Endothelial cell of umbilical vein (primary cell): Measurements from ENCODE around the gene MAP3K15.

Experiments used
- CTCF ChIP-seq, 2 donors: IDR thresholded peaks; 1 replicate in 1 of 2; 2 replicates in 1 of 2; pipeline ENCODE4 v1.5.1; 2011; ENCODE audit warnings: low read length in 2 of 2, mild to moderate bottlenecking in 2 of 2, moderate library complexity in 2 of 2, control low read depth in 1 of 2, inconsistent platforms in 1 of 2, low read depth in 1 of 2; ENCODE audit not compliant: insufficient read depth in 1 of 2; ENCODE audit errors: extremely low read depth in 1 of 2
- EZH2 ChIP-seq: IDR thresholded peaks from 2 replicates; pipeline ENCODE4 v1.6.1; 2012; ENCODE audit warnings: borderline replicate concordance, low read depth, mild to moderate bottlenecking, moderate library complexity, low read length, inconsistent platforms; ENCODE audit not compliant: severe bottlenecking
- MAX ChIP-seq: IDR thresholded peaks from 2 replicates; pipeline ENCODE4 v1.6.1; 2011; ENCODE audit not compliant: insufficient read depth, insufficient read length
- MYC ChIP-seq: IDR thresholded peaks from one replicate; pipeline ENCODE4 v1.6.1; 2011; ENCODE audit warnings: mild to moderate bottlenecking, low read depth, low read length
- POLR2AphosphoS5 ChIP-seq: IDR thresholded peaks from 2 replicates; pipeline ENCODE4 v1.6.1; 2012; ENCODE audit warnings: low read depth, mild to moderate bottlenecking, control low read depth, low read length, moderate library complexity; ENCODE audit not compliant: insufficient read depth

DNA sequence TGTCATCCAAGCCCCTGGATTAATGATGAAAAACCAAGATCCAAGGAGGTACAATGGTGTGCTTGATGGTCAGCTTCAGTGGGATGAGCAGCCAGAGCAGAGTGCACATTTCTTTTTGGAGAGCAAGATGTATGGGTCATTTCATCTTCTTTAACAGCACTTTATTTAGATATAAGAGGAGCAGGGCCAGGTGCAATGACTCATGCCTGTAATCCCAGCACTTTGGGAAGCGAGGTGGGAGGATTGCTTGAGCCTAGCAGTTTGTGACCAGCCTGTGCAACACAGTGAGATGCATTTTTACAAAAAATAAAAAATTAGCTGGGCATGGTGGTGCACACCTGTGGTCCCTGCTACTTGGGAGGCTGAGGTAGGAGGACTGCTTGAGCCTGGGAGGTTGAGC lies 45.3 kb upstream of the MAP3K15 start:
- TF ChIP-seq CTCF (IDR thresholded peaks at IDR 0.05; ENCODE audit: extremely low read depth in 1 of 2, insufficient read depth in 1 of 2, low read depth in 1 of 2, low read length in 2 of 2) (no peak), MYC (no peak), MAX (no peak), EZH2 (no peak), POLR2AphosphoS5 (no peak)
